ENCODE data around the gene GRHL1.

GRHL1 gene

GRCh38 chr2:9996321-9996720 is 44.8 kb downstream of the GRHL1 start:
- Histone ChIP-seq H3K9me3 (no peaks in the 10 kb centered on the region), H3K4me1 (peaks cover 0 to 21% (median 7%) of the 10 kb centered on the region in 4 donors), H3K27ac (no peak overlapping the region), H3K27me3 (no peaks in the 10 kb centered on the region), H3K36me3 (peaks cover 0 to 16% (median 0%) of the 10 kb centered on the region in 3 donors), H3K4me3 (no peak overlapping the region)
- TF ChIP-seq, protein P1, sequence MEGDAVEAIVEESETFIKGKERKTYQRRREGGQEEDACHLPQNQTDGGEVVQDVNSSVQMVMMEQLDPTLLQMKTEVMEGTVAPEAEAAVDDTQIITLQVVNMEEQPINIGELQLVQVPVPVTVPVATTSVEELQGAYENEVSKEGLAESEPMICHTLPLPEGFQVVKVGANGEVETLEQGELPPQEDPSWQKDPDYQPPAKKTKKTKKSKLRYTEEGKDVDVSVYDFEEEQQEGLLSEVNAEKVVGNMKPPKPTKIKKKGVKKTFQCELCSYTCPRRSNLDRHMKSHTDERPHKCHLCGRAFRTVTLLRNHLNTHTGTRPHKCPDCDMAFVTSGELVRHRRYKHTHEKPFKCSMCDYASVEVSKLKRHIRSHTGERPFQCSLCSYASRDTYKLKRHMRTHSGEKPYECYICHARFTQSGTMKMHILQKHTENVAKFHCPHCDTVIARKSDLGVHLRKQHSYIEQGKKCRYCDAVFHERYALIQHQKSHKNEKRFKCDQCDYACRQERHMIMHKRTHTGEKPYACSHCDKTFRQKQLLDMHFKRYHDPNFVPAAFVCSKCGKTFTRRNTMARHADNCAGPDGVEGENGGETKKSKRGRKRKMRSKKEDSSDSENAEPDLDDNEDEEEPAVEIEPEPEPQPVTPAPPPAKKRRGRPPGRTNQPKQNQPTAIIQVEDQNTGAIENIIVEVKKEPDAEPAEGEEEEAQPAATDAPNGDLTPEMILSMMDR (IDR thresholded peaks at IDR 0.05), result no peak
- DNase-seq, result no peak
- intact Hi-C loops (cut with DNase I; ENCODE audit: low total_unique reads), result no loop called here

DNA sequence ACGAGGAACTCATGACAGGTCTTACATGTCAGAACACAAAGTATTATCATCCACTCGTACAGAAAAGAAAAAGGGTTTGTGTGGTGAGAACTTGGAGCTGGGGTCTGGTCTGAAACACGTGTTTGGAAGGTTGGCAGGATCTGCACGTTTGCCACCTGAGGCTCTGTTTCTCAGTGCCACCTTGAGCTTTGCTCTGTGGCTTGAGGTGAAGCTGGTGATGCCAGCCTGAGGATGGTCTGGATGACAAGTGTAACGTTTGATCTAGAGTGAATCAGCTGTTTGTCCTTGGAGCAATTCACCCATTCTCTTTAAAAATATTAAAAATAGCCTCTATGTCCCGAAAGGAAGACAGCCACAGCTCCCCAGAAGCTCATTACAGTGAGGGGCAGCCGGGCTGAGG is 46.4 kb downstream of the GRHL1 start:
- TF ChIP-seq, protein P1 (IDR thresholded peaks at IDR 0.05), result no peak
- H3K9me3 ChIP-seq, result no peaks in the 10 kb centered on the region
- no peak overlapping the region for H3K27ac ChIP-seq
- DNase-seq, result no peak
- H3K4me3 ChIP-seq, result no peak overlapping the region
- peaks cover 0 to 16% (median 0%) of the 10 kb centered on the region in 3 donors for H3K36me3 ChIP-seq
- intact Hi-C loops (cut with DNase I; ENCODE audit: low total_unique reads), result no loop called here
- no peaks in the 10 kb centered on the region for H3K27me3 ChIP-seq
- H3K4me1 ChIP-seq, result peaks cover 0 to 19% (median 6%) of the 10 kb centered on the region in 4 donors

DNA sequence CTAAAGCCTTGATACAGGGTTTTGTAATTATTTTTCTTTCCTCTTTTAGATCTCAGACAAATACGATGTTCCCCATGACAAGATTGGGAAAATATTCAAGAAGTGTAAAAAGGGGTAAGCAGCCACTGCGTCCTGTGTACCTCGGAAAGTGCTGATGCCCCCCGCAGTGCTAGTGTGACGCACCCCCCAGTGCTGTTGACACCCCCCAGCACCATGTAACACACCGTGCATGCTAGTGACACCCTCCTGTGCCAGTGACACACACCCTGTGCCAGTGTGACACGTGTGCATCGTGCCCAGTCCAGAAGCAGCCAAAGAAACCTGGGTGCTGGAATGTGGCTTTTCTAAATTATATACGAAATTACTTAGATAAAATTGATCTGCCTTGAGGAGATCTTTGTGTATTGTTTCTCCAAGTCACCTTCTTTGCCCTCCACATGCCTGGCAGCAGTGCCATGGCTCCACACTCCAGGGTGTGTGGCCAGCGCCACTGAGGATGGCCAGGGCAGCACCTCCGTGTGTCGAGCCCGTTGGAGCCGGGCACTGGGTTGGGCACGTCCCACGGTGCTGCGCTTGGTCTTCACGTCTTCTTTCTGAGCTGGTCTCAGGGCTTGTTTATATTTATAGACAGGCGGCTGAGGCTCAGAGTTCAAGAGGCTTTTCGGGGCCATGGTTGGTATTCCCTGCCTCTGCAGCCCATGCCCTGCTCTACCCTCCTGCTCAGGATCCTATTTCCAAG is 47.6 kb downstream of the GRHL1 start:
- intact Hi-C loops (cut with DNase I; ENCODE audit: low total_unique reads), result no loop called here
- H3K27ac ChIP-seq, result peak overlapping the region in 1 of 2 donors; percentile 0
- no peaks in the 10 kb centered on the region for H3K27me3 ChIP-seq
- peak in 1 of 2 donors; percentile 18 for DNase-seq
- TF ChIP-seq, protein P1 (IDR thresholded peaks at IDR 0.05), result no peak
- peaks cover 0 to 16% (median 0%) of the 10 kb centered on the region in 3 donors for H3K36me3 ChIP-seq
- H3K4me3 ChIP-seq, result no peak overlapping the region
- peaks cover 0 to 29% (median 13%) of the 10 kb centered on the region in 4 donors for H3K4me1 ChIP-seq
- no peaks in the 10 kb centered on the region for H3K9me3 ChIP-seq

GRCh38 chr2:9999693-10000092 is 48.2 kb downstream of the GRHL1 start:
- Histone ChIP-seq H3K4me3 (no peak overlapping the region), H3K27ac (peak overlapping the region in 1 of 2 donors; percentile 0), H3K36me3 (peaks cover 0 to 16% (median 0%) of the 10 kb centered on the region in 3 donors), H3K4me1 (peaks cover 0 to 35% (median 17%) of the 10 kb centered on the region in 4 donors), H3K9me3 (no peaks in the 10 kb centered on the region), H3K27me3 (no peaks in the 10 kb centered on the region)
- TF ChIP-seq, protein P1 (IDR thresholded peaks at IDR 0.05), result no peak
- no peak for DNase-seq
- intact Hi-C loops (cut with DNase I; ENCODE audit: low total_unique reads), result no loop called here

DNA sequence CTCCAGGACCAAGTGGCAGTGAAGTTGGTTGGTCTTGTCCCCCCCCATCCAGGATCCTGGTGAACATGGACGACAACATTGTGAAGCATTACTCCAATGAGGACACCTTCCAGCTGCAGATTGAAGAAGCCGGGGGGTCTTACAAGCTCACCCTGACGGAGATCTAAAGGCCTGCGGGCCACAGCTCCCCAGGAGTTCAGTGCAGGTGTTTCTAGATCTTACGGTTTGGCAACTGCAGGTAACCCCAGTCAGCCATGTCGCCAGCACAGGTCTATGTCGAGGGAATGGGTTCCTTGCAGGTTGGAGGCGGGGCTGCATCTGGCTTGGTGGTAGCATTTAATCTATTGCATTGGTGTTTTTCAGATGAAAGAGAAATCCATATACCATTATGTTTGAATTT is 49.0 kb downstream of the GRHL1 start:
- Histone ChIP-seq H3K27ac (no peak overlapping the region), H3K9me3 (no peaks in the 10 kb centered on the region), H3K4me1 (peaks cover 0 to 38% (median 18%) of the 10 kb centered on the region in 4 donors), H3K36me3 (peaks cover 0 to 16% (median 0%) of the 10 kb centered on the region in 3 donors), H3K4me3 (no peak overlapping the region), H3K27me3 (no peaks in the 10 kb centered on the region)
- TF ChIP-seq, protein P1 (IDR thresholded peaks at IDR 0.05), result no peak
- intact Hi-C loops (cut with DNase I; ENCODE audit: low total_unique reads), result no loop called here
- peak; percentile 5 to 59 for DNase-seq
